Stimulated activated CD4-positive, alpha-beta T cell treated with anti-CD3 and anti-CD28 coated beads, Interleukin-1b, Interleukin-23, amount 100 ng/mL, for 1 hour (primary cell): ENCODE measurements around the gene CHRNB1.
"Not testable (repeated sequence)": the region's sequence is repeated elsewhere in the genome, so short reads cannot be mapped to it uniquely, and the experiment has no call there.

Experiments
- DNase-seq, 2 donors: peaks; one replicate each; pipeline ENCODE4 v3.0.0-alpha.2; 2020; ENCODE audit warnings: low read depth in 2 of 2

The CHRNB1 gene

DNA sequence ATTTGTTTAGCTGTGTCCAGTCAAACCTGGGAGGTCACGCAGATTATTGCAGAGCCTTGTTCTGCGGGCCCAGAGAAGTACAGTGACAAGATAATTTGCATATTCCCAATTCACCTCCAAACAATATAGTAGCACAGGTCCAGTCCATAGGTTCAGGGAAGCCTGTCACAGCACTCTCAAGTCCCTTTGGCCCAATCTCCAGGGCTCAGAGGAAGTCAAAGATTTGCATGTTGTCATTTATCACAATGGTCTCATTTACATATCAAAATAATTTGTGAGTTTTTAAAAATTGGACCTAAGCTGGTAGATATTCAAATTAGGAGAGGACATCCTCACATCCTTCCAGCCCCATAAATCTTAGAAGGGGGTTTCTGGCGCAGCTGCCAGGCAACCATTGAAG lies 22.6 kb downstream of the CHRNB1 start:
- DNase-seq, result no peak

DNA sequence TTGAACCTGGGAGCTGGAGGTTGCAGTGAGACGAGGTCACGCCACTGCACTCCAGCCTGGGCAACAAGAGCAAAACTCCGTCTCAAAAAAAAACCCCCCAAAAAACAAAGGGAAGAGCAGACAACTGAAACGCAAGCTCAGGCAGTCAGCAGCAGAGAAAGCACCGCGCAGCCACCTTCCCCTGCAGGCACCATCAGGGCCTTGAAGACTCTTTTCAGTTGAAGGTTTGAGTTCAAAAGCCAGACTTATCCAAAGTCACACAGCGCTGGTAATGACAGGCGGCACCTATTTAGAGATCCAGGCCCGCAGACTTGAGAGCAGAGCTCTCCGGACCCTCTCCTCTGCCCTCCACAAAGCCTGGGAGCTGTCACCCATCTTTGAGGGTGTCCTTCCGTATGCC lies 23.4 kb downstream of the CHRNB1 start:
- no peak for DNase-seq

GRCh38 chr17:7468804-7469389 lies 24.0 kb downstream of the CHRNB1 start:
- no peak for DNase-seq

GRCh38 chr17:7469843-7470242 lies 25.0 kb downstream of the CHRNB1 start:
- not testable (repeated sequence) for DNase-seq

DNA sequence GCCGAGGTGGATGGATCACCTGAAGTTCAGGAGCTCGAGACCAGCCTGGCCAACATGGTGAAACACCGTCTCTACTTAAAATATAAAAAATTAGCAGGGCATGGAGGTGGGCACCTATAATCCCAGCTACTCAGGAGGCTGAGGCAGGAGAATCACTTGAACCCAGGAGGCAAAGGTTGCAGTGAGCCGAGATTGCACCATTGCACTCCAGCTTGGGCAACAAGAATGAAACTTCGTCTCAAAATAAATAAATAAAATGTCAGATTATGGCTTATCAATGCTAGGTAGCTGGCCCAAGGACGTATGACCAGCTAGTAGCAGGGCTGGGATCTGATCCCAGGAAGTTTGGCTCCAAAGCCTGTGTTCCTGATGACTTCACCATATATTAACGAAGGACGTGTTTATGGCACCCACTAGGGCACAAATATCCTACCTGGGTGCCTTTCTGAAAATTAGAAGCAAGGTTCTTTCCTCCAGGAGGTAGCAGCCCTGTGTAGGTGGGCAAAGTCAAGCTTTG lies 25.7 kb downstream of the CHRNB1 start:
- not testable (repeated sequence) for DNase-seq

GRCh38 chr17:7471729-7472128 lies 26.9 kb downstream of the CHRNB1 start:
- no peak for DNase-seq

DNA sequence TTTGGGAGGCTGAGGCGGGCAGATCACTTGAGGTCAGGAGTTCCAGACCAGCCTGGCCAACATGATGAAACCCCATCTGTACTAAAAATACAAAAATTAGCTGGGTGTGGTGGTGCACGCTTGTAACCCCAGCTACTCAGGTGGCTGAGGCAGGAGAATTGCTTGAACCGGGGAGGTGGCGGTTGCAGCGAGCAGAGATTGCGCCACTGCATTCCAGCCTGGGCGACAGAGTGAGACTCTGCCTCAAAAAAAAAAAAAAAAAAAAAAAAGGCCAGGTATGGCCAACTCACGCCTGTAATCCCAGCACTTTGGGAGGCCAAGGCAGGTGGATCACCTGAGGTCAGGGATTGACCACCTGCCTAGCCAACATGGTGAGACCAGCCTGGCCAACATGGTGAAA lies 29.9 kb downstream of the CHRNB1 start:
- not testable (repeated sequence) for DNase-seq

GRCh38 chr17:7475764-7476422 lies 31.0 kb downstream of the CHRNB1 start:
- DNase-seq, result no peak

- no peak for DNase-seq
These were observed 31.6 kb downstream of the CHRNB1 start for GRCh38 chr17:7476494-7476893.

DNA sequence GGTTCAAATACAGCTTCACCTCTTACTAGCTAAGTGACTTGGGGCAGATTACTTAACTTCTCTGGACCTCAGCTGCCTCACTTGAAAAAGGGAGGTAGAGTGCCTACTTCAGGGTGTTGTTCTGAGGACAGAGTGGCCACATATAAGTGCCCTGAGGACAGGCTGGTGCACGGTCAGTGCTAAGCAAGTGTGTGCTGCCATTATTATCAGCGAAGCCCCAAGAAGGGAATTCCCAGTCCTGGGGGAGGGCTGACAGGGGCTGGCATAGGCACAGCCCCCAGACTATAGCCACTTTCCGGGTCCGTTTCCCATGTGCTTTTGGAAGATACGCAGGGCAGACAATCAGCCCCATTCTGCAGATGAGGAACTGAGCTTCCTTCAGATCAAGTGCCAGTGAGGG lies 32.1 kb downstream of the CHRNB1 start:
- DNase-seq, result no peak

DNA sequence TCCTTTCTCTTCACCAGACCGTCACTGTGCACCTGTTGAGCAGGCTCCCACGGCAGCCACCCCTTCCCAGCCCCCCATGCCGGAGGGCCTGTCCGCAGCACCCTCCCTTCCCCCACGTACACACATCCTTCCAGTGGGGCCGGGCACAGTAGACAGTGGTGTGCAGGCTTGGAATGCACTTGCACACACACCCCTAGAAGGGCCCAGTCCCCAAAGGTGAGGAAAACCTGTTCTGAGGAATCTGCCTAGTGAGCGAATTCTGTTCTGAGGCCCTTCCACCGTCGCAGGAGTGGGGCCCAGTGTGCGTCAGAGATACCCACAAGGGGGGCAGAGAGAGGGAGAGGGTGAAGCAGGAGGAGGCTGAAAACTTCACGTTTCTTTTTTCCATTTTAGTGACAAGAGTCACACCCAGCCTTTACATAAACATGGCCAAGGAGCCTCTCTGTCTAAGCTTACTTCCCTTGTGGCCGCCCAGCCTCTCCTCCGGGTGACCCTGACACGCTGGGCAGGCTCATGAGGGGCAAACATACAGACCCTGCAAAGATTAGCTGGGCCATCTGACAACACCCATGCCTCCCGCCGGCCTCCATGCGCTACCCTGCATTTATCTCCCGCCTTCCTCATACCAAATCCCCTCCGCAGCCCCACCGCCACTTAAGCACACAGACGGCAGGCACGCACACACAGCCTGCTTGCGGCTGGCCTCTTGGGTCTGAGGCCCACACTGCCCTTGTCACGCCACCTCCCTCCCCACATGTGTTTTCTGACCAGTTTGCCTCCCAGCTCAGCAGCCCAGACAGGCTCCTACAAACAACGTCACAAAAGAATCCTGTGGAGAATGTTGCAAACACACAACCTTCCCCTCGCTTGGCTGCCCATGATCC lies 32.8 kb downstream of the CHRNB1 start:
- no peak for DNase-seq

DNA sequence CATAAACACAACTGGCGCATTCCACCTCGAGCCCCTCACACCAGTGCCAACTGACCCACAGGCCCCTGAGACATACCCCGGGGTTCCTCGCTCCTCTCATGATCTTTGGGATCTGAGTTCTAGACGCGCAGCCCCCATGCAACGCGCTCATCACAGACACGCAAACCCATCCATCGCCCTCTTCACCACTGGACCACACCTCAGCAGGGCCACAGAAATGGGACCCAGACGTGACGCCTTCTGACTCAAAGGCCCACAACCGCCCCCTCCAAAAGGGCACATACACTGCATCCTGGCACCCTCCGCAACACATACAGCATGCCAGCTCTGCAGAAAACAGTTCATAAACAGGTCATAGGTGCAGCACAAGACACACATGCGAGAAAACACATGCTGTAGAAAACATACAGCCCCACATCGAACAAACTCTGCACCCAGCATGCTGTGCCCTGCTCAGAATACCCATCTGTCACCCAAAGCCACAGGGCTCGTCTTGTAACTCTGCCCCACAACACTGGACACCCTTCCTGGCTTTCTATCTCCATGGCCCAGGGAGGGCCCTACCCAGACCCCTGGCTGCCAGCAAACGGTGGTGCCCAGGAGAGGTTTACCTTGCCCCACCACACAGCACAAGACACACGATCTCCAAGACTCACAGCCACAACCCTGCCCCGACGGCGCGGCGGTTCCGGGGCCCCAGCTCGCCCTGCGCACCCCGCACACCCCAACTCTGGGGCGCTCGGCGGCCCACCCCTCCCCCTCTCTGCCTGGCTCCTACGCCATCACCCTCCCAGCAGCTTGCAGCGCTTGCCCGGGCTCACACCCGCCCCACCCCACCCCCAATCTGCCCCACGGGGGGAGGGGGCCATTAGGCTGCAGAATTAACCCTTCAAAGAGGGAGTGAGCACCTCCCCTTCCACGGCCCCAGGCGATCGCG lies 33.7 kb downstream of the CHRNB1 start:
- DNase-seq, result peak; percentile 32 to 41

- peak; percentile 37 to 49 for DNase-seq
These were observed 34.6 kb downstream of the CHRNB1 start, which contains the start of gene ZBTB4 for GRCh38 chr17:7479213-7480088. TSS of gene ZBTB4 (minus strand) at chr17:7479631. CDS start at chr17:7466801, 12,830 bp downstream.

GRCh38 chr17:7480089-7480384 lies 35.2 kb downstream of the CHRNB1 start:
- DNase-seq, result no peak

DNA sequence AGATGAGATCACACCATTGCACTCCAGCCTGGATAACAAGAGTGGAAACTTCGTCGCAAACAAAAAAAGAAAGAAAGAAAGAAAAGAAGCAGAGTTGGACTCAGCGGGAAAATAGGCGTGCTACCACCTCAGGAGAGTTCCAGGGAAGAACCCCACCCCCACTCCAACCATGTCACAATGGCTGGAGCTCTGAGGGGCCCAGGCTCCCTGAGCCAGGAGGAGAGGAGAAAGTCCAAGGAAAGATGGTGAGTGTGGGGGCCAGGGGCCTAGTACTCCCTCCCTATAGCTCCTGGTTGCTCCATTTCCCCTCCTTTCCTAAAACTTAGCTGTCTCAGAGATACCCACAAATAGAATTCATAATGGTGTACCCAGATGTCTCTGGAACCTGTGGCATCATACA lies 36.4 kb downstream of the CHRNB1 start, which contains the start of gene SLC35G6:
Gene SLC35G6, plus strand, starts transcription at position 172 of the 400 bp plus-strand sequence. Its CDS starts 71 bp downstream, at position 243.
- DNase-seq, result not testable (repeated sequence)

GRCh38 chr17:7481842-7482741 lies 37.2 kb downstream of the CHRNB1 start:
- not testable (repeated sequence) for DNase-seq

- DNase-seq, result not testable (repeated sequence)
These were observed 37.9 kb downstream of the CHRNB1 start for GRCh38 chr17:7482742-7483088.

DNA sequence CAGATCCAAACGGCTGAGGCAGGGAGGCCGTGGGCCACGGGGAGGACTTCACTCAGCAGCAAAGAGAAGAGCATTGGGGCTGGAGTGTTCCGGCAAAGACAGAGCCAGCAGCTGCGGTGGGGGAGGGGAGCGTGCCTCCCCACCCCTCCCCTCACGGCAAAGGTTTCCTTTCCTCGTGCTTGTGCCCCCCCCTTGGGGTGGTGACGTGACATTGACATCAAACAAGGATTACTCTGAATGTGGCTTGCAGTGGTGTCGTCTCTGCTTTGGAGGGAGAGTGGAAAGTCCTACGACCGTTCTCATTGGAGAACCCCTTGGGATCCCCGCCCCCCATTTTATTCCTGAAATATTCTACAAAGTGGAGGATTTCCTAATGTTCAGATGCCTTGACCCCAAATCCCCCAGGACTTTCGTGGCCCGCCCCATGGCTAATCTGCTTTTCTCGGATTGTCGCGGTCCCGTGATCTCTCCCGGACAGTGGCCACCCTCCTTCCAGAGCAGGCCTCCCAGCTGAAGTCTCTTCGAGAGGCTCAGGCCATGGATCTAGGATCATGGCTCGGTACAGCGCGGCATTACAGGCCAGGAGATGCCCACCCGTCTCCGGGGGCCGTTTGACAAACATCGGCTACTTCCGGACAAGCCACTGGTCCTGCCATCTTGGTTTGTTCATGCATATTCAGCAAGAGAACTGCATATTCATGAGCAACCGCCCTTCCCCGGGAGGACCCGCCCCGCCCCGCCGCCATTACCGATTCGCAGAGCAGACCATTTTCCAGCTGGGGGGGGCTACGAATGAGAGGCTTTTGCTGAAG lies 38.6 kb downstream of the CHRNB1 start:
- DNase-seq, result peak; percentile 79 to 92
